Panc1 (cell line): ENCODE results near the gene ITGA3. TPM values are rescaled to one million over a fixed set of nuclear protein-coding genes. Genes with fewer than 3 reads are reported as not detected.

Source experiments
- ATAC-seq: fragments of 200-7000 bp; cut with Tn5 transposase; 2 replicates; pipeline ENCODE4 v1.9.1; 2020; ENCODE audit warnings: mild to moderate bottlenecking, moderate library complexity
- BruUV-seq: library from RNA; stranded (reverse); fragments of 400-500 nt; replicated peaks from 2 replicates; lab custom pipeline; 2021; lab: Mats Ljungman, UMichigan
- CTCF ChIA-PET: fragments of 300-600 bp; sonication (Branson Sonifier 250); formaldehyde crosslinking; loops from one replicate; lab custom pipeline; 2022; ENCODE audit warnings: antibody characterized with exemption; lab: Charles Lee
- POLR2A ChIA-PET: fragments of 300-600 bp; sonication (Branson Sonifier 250); formaldehyde crosslinking; loops from one replicate; lab custom pipeline; 2022; ENCODE audit warnings: antibody characterized with exemption; lab: Charles Lee
- DNase-seq: peaks from one replicate; pipeline ENCODE4 v3.0.0-alpha.2; 2010; ENCODE audit warnings: low read depth, low spot score
- H3K27ac ChIP-seq: 2 replicates; pipeline ENCODE4 v1.5.1; 2011; ENCODE audit warnings: mild to moderate bottlenecking, low read length, inconsistent platforms
- H3K27me3 ChIP-seq: fragments of 200-500 bp; sonication (Bioruptor generic); 2 replicates; pipeline ENCODE4 v1.6.0; 2014; ENCODE audit warnings: low read length, inconsistent platforms; ENCODE audit not compliant: control insufficient read depth, insufficient read depth
- H3K36me3 ChIP-seq: fragments of 200-500 bp; sonication (Bioruptor generic); 2 replicates; pipeline ENCODE4 v1.5.1; 2014; ENCODE audit warnings: inconsistent platforms, mild to moderate bottlenecking, low read length, moderate library complexity; ENCODE audit not compliant: control insufficient read depth, insufficient read depth
- H3K4me1 ChIP-seq: 2 replicates; pipeline ENCODE4 v1.5.1; 2011; ENCODE audit warnings: inconsistent platforms, mild to moderate bottlenecking, low read length, moderate library complexity; ENCODE audit not compliant: control insufficient read depth, insufficient read depth
- H3K4me3 ChIP-seq, 2 experiments: 2 replicates each; pipeline ENCODE4 v1.5.1; 2011 to 2012; ENCODE audit warnings: low read depth in 2 of 2, low read length in 2 of 2, mild to moderate bottlenecking in 2 of 2, inconsistent platforms in 1 of 2, moderate library complexity in 1 of 2
- H3K9me3 ChIP-seq: fragments of 200-500 bp; sonication (Bioruptor generic); 2 replicates; pipeline ENCODE4 v1.5.1; 2014; ENCODE audit warnings: low read depth, mild to moderate bottlenecking, inconsistent platforms, low read length, moderate library complexity; ENCODE audit not compliant: control insufficient read depth, insufficient read depth
- POLR2AphosphoS5 ChIP-seq: IDR thresholded peaks from 2 replicates; pipeline ENCODE4 v1.6.1; 2012; ENCODE audit warnings: mild to moderate bottlenecking, low read depth, low read length, moderate library complexity
- SIN3A ChIP-seq: IDR thresholded peaks from 2 replicates; pipeline ENCODE4 v1.6.1; 2012; ENCODE audit warnings: low read depth, mild to moderate bottlenecking, low read length, moderate library complexity, borderline replicate concordance; ENCODE audit not compliant: insufficient read depth
- TCF7L2 ChIP-seq: IDR thresholded peaks from 2 replicates; pipeline ENCODE4 v1.6.1; 2011; ENCODE audit warnings: mild to moderate bottlenecking, low read depth, low read length, inconsistent platforms
- in situ Hi-C: cut with HindIII; loops from 2 replicates; pipeline ENCODE4 v1.10.0; 2016; ENCODE audit warnings: low sequenced_read_pairs, low pct_unique_long_range_greater_than_20kb
- intact Hi-C: fragments of 100-400 bp; cut with micrococcal nuclease; formaldehyde crosslinking; loops from one replicate; pipeline ENCODE4 v1.10.0; 2022; ENCODE audit not compliant: unreplicated experiment
- total RNA-seq: library from RNA; stranded (reverse); gene quantifications from one replicate; pipeline ENCODE4 v1.2.1, GENCODE V29; 2021; ENCODE audit not compliant: unreplicated experiment
- TF ChIP-seq, protein P1 (sequence below), 2 experiments: IDR thresholded peaks; 2 replicates each; pipeline ENCODE4 v1.6.1; 2011 to 2012; ENCODE audit warnings: low read depth in 2 of 2, control low read depth in 1 of 2, low read length in 1 of 2, mild to moderate bottlenecking in 1 of 2, moderate library complexity in 1 of 2; ENCODE audit not compliant: insufficient read depth in 1 of 2
- TF ChIP-seq, protein P2 (sequence below): fragments of 450-650 bp; IDR thresholded peaks from 2 replicates; pipeline ENCODE4 v1.5.1; 2017; ENCODE audit warnings: mild to moderate bottlenecking

Gene ITGA3
- total RNA-seq, 1 experiment from 2014 or later = 439 TPM

GRCh38 chr17:50020841-50021599 is 34.9 kb upstream of the ITGA3 start:
- ChIA-PET POLR2A (no interaction called here), CTCF (no interaction called here)
- TF ChIP-seq, protein P1, sequence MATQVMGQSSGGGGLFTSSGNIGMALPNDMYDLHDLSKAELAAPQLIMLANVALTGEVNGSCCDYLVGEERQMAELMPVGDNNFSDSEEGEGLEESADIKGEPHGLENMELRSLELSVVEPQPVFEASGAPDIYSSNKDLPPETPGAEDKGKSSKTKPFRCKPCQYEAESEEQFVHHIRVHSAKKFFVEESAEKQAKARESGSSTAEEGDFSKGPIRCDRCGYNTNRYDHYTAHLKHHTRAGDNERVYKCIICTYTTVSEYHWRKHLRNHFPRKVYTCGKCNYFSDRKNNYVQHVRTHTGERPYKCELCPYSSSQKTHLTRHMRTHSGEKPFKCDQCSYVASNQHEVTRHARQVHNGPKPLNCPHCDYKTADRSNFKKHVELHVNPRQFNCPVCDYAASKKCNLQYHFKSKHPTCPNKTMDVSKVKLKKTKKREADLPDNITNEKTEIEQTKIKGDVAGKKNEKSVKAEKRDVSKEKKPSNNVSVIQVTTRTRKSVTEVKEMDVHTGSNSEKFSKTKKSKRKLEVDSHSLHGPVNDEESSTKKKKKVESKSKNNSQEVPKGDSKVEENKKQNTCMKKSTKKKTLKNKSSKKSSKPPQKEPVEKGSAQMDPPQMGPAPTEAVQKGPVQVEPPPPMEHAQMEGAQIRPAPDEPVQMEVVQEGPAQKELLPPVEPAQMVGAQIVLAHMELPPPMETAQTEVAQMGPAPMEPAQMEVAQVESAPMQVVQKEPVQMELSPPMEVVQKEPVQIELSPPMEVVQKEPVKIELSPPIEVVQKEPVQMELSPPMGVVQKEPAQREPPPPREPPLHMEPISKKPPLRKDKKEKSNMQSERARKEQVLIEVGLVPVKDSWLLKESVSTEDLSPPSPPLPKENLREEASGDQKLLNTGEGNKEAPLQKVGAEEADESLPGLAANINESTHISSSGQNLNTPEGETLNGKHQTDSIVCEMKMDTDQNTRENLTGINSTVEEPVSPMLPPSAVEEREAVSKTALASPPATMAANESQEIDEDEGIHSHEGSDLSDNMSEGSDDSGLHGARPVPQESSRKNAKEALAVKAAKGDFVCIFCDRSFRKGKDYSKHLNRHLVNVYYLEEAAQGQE (IDR thresholded peaks at IDR 0.05; ENCODE audit: insufficient read depth in 1 of 2, low read depth in 2 of 2, low read length in 1 of 2) = no peak
- TF ChIP-seq TCF7L2 = no peak
- TF ChIP-seq SIN3A = no peak
- TF ChIP-seq, protein P2, sequence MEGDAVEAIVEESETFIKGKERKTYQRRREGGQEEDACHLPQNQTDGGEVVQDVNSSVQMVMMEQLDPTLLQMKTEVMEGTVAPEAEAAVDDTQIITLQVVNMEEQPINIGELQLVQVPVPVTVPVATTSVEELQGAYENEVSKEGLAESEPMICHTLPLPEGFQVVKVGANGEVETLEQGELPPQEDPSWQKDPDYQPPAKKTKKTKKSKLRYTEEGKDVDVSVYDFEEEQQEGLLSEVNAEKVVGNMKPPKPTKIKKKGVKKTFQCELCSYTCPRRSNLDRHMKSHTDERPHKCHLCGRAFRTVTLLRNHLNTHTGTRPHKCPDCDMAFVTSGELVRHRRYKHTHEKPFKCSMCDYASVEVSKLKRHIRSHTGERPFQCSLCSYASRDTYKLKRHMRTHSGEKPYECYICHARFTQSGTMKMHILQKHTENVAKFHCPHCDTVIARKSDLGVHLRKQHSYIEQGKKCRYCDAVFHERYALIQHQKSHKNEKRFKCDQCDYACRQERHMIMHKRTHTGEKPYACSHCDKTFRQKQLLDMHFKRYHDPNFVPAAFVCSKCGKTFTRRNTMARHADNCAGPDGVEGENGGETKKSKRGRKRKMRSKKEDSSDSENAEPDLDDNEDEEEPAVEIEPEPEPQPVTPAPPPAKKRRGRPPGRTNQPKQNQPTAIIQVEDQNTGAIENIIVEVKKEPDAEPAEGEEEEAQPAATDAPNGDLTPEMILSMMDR = no peak
- TF ChIP-seq POLR2AphosphoS5 = no peak

GRCh38 chr17:50021681-50022370 is 34.1 kb upstream of the ITGA3 start:
- no peaks in the 10 kb centered on the region for H3K36me3 ChIP-seq
- peaks cover 3% of the 10 kb centered on the region; the same call in 1 of the 2 replicates for H3K9me3 ChIP-seq
- no peak overlapping the region for H3K4me3 ChIP-seq
- DNase-seq (no peak), ATAC-seq (no peak)
- in situ Hi-C loops (no loop called here), intact Hi-C loops (no loop called here)
- peaks cover 9% of the 10 kb centered on the region for H3K4me1 ChIP-seq
- TF ChIP-seq POLR2AphosphoS5 = no peak
- no peak for TF ChIP-seq TCF7L2
- TF ChIP-seq, protein P2 = no peak
- no peak for TF ChIP-seq SIN3A
- TF ChIP-seq, protein P1 (IDR thresholded peaks at IDR 0.05; ENCODE audit: insufficient read depth in 1 of 2, low read depth in 2 of 2, low read length in 1 of 2) = no peak
- CTCF ChIA-PET = interaction anchor here (0.5 kb wide), 1 partner anchor 41 kb away, joined by 3 read pairs; no protein-coding TSS in a partner anchor
- H3K27me3 ChIP-seq = no peaks in the 10 kb centered on the region
- BruUV-seq = no TSS peak
- H3K27ac ChIP-seq = no peak overlapping the region
- POLR2A ChIA-PET = no interaction called here

More at GRCh38 chr17:50020841-50021599, 34.9 kb upstream of the ITGA3 start:
- intact Hi-C loops = no loop called here
- Histone ChIP-seq H3K9me3 (peaks cover 3% of the 10 kb centered on the region; the same call in 1 of the 2 replicates), H3K4me1 (peaks cover 2% of the 10 kb centered on the region), H3K27ac (no peak overlapping the region), H3K4me3 (no peak overlapping the region), H3K27me3 (no peaks in the 10 kb centered on the region), H3K36me3 (no peaks in the 10 kb centered on the region)
- DNase-seq (no peak), ATAC-seq (peak; percentile 53; the same call in 1 of the 2 replicates)
- BruUV-seq = no TSS peak
- in situ Hi-C loops = no loop called here
